Endometrial microvascular endothelial cells (primary cell): ENCODE data around the gene PXN. TPM values are rescaled to one million over a fixed set of nuclear protein-coding genes. Genes with fewer than 3 reads are reported as not detected.

Experiments used
- in situ Hi-C: cut with HindIII; loops from 2 replicates; pipeline ENCODE4 v1.10.0; 2017; ENCODE audit warnings: low sequenced_read_pairs, low pct_unique_long_range_greater_than_20kb; ENCODE audit errors: inconsistent ontology term
- total RNA-seq: library from RNA; depleted of rRNA; stranded (reverse); fragments of >200 nt; gene quantifications from one replicate; pipeline ENCODE4 v1.2.3, GENCODE V29; 2015; ENCODE audit errors: inconsistent ontology term

The PXN gene
- total RNA-seq, 1 donor from 2014 or later: 325 TPM

GRCh38 chr12:120229487-120230325 is 35.8 kb downstream of the PXN start:
- in situ Hi-C loops: no loop called here

GRCh38 chr12:120229071-120229486 is 36.5 kb downstream of the PXN start:
- in situ Hi-C loops: no loop called here

- in situ Hi-C loops: no loop called here
Observed at GRCh38 chr12:120228291-120229070, 37.0 kb downstream of the PXN start.

- in situ Hi-C loops: no loop called here
Observed at GRCh38 chr12:120228041-120228290, 37.6 kb downstream of the PXN start.

GRCh38 chr12:120227233-120228040 is 38.1 kb downstream of the PXN start:
- in situ Hi-C loops: no loop called here

DNA sequence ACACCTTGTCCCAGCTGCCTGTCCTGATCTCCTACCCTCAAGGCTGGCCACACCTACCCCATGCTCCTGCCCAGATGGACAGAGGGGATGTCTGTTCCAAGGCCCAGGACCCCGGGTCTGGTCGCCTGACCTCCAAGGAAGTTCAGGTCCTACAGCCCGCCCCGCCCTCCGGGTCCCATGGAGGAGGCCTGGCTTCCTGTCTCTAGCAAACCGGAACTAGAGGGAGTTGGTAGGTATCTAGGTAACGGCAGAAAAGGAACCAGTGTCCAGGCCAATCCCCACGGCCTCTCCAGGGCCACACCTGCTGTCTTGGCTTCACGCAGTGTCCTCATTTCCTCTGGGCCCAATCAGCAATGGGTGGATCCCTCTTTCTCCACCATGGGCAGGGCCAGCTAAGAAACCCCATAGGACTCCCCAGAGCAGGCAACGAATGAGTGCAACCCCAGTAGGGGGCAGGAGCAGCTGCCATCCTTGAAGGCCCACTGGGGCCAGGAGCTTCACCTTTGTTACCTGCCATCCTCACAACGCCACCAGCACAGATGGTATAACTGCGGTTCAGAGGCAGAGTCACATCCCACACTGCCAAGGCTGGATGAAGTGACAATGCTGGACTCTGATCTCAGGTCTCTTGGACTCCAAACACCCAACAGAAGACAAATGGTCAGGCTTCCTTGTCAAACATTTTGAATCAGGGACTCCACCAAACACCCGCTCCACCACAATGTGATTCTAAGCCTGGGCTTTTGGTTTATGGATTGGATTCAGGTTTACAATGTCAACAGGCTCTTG is 39.5 kb downstream of the PXN start:
- in situ Hi-C loops: no loop called here

DNA sequence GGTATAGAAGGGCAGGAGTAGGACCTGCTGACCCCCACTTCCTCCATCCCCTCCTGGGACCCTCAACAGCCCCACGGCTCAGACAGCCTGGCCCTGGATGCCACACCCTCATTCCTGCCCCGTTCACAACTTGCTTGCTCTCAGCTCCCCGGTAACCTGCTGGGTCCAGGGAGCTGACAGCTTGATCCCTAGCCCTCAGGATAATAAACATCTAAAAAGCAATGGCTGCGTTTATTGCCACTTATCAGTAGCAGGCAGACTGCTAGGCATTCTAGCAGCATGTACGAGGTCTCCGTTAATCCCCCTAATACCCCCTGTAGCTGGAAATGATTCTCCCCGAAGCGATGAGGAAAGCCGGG is 40.4 kb downstream of the PXN start:
- in situ Hi-C loops: no loop called here

DNA sequence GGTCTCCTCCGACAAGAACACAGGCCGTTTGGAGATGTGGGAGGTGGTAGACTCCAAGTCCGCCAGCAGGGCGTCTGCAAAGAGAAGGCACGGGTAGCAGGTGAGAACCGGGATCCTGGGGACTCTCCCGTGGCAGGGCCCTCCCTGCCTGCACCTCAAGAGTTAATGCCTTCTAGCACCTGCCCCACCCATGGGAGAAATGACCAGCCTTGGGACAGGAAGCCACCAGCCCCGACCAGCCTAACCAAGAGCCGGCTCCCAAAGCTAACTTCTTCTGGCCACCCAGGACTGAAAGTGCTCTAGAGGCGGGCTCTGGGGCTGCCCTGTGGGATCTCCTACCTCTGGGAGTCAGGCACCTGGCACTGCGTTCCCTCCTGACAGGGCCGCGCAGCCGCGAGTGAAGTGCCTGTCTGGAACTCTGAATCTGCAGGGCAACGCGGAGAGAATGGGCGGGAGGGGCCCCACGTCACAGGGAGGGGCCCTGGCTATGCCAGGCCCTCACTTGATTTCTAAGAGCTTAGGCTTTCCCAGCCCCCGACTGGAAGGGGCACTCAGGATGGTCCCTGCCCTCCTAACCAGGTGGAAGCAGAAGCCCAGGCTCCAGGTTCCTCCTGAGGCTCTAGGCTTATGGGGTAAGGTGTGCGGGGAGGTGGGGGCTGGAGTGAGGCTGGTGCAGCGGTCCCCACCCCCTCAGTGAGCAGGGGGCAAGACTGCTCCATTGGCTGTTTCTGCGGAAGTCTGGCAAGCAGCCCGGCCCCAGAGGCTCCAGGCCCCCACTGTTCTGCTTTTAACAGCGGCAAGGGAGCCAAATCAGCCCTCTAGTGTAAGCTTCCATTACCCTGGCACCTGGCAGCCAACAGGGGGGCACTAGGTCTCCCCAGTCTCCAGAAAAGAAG is 41.0 kb downstream of the PXN start:
- in situ Hi-C loops: no loop called here

- in situ Hi-C loops: no loop called here
Observed at GRCh38 chr12:120223458-120224303, 41.8 kb downstream of the PXN start.

DNA sequence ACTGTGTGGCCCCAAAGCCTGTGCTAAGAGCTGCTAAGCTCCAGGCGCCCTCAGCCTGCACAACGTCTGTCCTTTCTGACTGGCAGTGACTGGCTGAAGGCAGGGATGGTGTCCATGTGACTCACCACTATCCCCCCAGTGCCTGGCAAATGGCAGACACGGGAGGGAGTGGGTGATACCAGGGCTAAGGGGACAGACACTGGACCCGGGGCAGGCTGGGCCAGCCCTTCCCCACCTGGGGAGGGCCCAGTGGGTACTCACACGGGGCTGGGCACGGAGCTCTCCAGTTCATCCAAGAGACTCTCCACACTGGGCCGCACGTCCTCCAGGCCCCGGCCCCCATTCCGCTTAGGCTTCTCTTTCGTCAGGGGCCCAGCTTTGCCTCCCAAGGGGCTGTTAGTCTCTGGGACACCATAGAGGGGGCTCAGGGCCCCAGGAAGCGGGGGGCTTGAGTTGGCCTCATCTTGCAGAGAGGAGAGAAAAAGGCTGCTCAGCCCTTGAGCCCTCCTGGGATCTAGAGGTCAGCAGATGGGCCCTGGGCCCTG is 43.2 kb downstream of the PXN start:
- in situ Hi-C loops: no loop called here

DNA sequence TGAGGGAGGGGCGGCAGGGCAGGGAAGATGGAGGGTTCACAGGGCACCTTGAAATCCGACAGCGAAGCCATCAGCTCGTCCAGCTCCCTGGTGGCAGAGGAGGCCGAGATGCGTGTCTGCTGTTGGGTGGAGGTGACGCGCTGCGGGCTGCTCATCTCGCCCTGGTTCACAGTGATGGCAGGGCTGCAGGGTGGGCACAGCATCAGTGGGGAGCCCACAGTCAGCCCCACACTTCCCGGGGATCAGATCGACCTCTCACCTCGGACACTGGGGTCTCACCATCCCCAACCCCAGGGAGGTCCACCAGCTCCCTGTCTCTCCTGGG is 44.0 kb downstream of the PXN start:
- in situ Hi-C loops: no loop called here

GRCh38 chr12:120220838-120221575 is 44.5 kb downstream of the PXN start:
- in situ Hi-C loops: no loop called here

GRCh38 chr12:120218680-120219606 is 46.6 kb downstream of the PXN start:
- in situ Hi-C loops: no loop called here

GRCh38 chr12:120216742-120217605 is 48.6 kb downstream of the PXN start:
- in situ Hi-C loops: no loop called here
